Measurements from ENCODE around the gene CAGE1.

GRCh38 chr6:7285416-7285815 is 104.1 kb downstream of the CAGE1 start:
- TF ChIP-seq CTCF (IDR thresholded peaks at IDR 0.05; ENCODE audit: low read depth, low read length, poor library complexity, severe bottlenecking) (no peak), EZH2phosphoT487 (IDR thresholded peaks at IDR 0.05; ENCODE audit: borderline replicate concordance, low read length) (no peak)
